OCI-LY1 (cell line): ENCODE data around the gene PIK3R5.

Source experiments
- H2AFZ ChIP-seq: fragments of 200-600 bp; sonication (generic), shearing (Covaris generic); 2 replicates; pipeline ENCODE4 v1.6.0; 2014; ENCODE audit warnings: antibody characterized with exemption, mild to moderate bottlenecking, low read length
- H3F3A ChIP-seq: fragments of 200-600 bp; sonication (generic), shearing (Covaris generic); 2 replicates; pipeline ENCODE4 v1.6.0; 2014; ENCODE audit warnings: mild to moderate bottlenecking, antibody characterized with exemption, low read length, moderate library complexity; ENCODE audit not compliant: insufficient read depth
- H3K27ac ChIP-seq: fragments of 200-600 bp; sonication (generic); 2 replicates; pipeline ENCODE4 v1.5.1; 2014; ENCODE audit warnings: low read length, mixed run types, mild to moderate bottlenecking, low read depth; ENCODE audit not compliant: poor library complexity, severe bottlenecking
- H3K27me3 ChIP-seq: fragments of 200-600 bp; sonication (generic); 2 replicates; pipeline ENCODE4 v1.6.0; 2014; ENCODE audit warnings: antibody characterized with exemption, mild to moderate bottlenecking, low read length, moderate library complexity; ENCODE audit not compliant: insufficient read depth
- H3K36me3 ChIP-seq: fragments of 200-600 bp; sonication (generic); 2 replicates; pipeline ENCODE4 v1.6.1; 2014; ENCODE audit warnings: mild to moderate bottlenecking, antibody characterized with exemption, low read length, moderate library complexity, mixed read lengths; ENCODE audit not compliant: insufficient read depth
- H3K4me1 ChIP-seq: fragments of 200-600 bp; sonication (generic); 2 replicates; pipeline ENCODE4 v1.5.1; 2014; ENCODE audit warnings: mild to moderate bottlenecking, low read length, moderate library complexity; ENCODE audit not compliant: insufficient read depth, severe bottlenecking
- H3K4me2 ChIP-seq: fragments of 200-600 bp; sonication (generic), shearing (Covaris generic); 2 replicates; pipeline ENCODE4 v1.6.1; 2014; ENCODE audit warnings: low read length
- H3K4me3 ChIP-seq: fragments of 200-600 bp; sonication (generic); 2 replicates; pipeline ENCODE4 v1.5.1; 2014; ENCODE audit warnings: low read length, low read depth, mild to moderate bottlenecking, mixed read lengths; ENCODE audit not compliant: poor library complexity, severe bottlenecking
- H3K79me2 ChIP-seq: fragments of 200-600 bp; shearing (Covaris generic); 2 replicates; pipeline ENCODE4 v1.6.1; 2016; ENCODE audit warnings: mixed run types, low read length, mixed read lengths; ENCODE audit not compliant: insufficient read depth
- H3K9ac ChIP-seq: fragments of 200-600 bp; sonication (generic), shearing (Covaris generic); 2 replicates; pipeline ENCODE4 v1.6.1; 2014; ENCODE audit warnings: mild to moderate bottlenecking, low read length, mixed read lengths
- H3K9me2 ChIP-seq: fragments of 200-600 bp; sonication (generic), shearing (Covaris generic); 2 replicates; pipeline ENCODE4 v1.6.1; 2014; ENCODE audit warnings: low read depth, mild to moderate bottlenecking, low read length, mixed read lengths
- H3K9me3 ChIP-seq: fragments of 200-600 bp; shearing (Covaris generic); 2 replicates; pipeline ENCODE4 v1.6.1; 2014; ENCODE audit warnings: low read length, mixed read lengths
- H4K20me1 ChIP-seq: fragments of 200-600 bp; sonication (generic), shearing (Covaris generic); 2 replicates; pipeline ENCODE4 v1.6.0; 2016; ENCODE audit warnings: mild to moderate bottlenecking, low read length; ENCODE audit not compliant: insufficient read depth
- EZH2 ChIP-seq: fragments of 200-600 bp; sonication (generic), shearing (Covaris generic); IDR thresholded peaks from 2 replicates; pipeline ENCODE4 v1.8.0; 2017; ENCODE audit warnings: borderline replicate concordance, mixed run types, mild to moderate bottlenecking, antibody characterized with exemption, low read length, moderate library complexity, mixed read lengths
- TF ChIP-seq, protein P1 (sequence below): fragments of 200-600 bp; sonication (generic), shearing (Covaris generic); IDR thresholded peaks from 2 replicates; pipeline ENCODE4 v1.5.1; 2017; ENCODE audit warnings: mild to moderate bottlenecking, antibody characterized with exemption, low read length, moderate library complexity, mixed read lengths

PIK3R5 gene

DNA sequence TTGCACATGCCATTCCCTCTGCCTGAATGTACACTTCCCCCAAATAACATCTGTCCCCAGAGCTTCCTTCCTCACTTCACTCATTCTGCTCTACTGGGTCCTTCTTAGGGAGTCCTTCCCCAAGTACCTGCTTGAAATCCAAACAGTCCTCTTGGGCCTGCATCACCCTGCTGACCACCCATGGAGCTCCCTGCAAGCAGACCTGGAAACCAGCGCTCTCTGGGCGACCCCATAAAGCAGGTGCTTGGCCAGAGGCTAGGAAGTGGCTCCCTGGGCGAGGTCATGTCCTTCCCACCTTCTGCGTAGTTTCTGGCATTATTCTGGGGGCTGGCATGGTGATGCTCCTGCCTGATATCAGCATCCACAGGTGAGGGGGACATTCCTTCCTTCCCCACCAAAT, 43.6 kb upstream of the PIK3R5 start:
- no peaks in the 10 kb centered on the region for H3K27me3 ChIP-seq

DNA sequence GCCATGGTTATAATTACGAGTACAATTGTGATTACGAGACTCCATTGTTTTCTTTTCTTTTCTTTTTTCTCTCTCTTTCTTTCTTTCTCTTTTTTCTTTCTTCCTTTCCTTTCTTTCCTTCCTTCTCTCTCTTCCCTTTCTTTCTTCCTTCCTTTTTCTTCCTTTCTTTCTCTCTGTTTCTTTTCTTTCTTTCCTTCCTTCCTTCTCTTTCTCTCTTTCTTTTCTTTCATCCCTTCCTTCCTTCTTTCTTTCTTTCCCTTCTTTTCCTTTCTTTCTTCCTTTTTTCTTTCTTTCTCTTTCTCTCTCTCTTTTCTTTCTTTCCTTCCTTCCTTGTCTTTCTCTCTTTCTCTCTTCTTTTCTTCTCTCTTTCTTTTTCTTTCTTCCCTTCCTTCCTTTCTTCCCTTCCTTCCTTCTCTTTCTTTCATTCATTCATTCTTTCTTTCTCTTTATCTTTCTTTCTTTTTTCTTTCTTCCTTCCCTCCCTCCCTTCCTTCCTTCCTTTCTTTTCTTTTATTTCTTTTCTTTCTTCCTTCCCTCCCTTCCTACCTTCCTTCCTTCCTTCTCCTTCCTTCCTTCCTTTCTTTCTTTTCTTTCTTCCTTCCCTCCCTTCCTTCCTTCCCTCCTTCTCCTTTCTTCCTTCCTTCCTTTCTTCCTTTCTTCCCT, 41.7 kb upstream of the PIK3R5 start:
- H3K79me2 ChIP-seq: no peaks in the 10 kb centered on the region
- no peaks in the 10 kb centered on the region for H3K9me3 ChIP-seq
- H3K9me2 ChIP-seq: no peaks in the 10 kb centered on the region
- H3K36me3 ChIP-seq: no peaks in the 10 kb centered on the region
- no peak overlapping the region for H3K9ac ChIP-seq
- H2AFZ ChIP-seq: no peak overlapping the region
- H3K4me1 ChIP-seq: no peaks in the 10 kb centered on the region
- no peaks in the 10 kb centered on the region for H3K27me3 ChIP-seq
- H3K4me2 ChIP-seq: no peak overlapping the region
- H4K20me1 ChIP-seq: no peaks in the 10 kb centered on the region
- H3K27ac ChIP-seq: no peak overlapping the region
- no peak for TF ChIP-seq EZH2
- TF ChIP-seq, protein P1, sequence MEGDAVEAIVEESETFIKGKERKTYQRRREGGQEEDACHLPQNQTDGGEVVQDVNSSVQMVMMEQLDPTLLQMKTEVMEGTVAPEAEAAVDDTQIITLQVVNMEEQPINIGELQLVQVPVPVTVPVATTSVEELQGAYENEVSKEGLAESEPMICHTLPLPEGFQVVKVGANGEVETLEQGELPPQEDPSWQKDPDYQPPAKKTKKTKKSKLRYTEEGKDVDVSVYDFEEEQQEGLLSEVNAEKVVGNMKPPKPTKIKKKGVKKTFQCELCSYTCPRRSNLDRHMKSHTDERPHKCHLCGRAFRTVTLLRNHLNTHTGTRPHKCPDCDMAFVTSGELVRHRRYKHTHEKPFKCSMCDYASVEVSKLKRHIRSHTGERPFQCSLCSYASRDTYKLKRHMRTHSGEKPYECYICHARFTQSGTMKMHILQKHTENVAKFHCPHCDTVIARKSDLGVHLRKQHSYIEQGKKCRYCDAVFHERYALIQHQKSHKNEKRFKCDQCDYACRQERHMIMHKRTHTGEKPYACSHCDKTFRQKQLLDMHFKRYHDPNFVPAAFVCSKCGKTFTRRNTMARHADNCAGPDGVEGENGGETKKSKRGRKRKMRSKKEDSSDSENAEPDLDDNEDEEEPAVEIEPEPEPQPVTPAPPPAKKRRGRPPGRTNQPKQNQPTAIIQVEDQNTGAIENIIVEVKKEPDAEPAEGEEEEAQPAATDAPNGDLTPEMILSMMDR: no peak
- no peak overlapping the region for H3K4me3 ChIP-seq
- no peaks in the 10 kb centered on the region for H3F3A ChIP-seq

More for the DNA sequence above, 43.6 kb upstream of the PIK3R5 start:
- Histone ChIP-seq H3K9me2 (no peaks in the 10 kb centered on the region), H3K4me1 (no peaks in the 10 kb centered on the region), H3K4me3 (no peak overlapping the region), H4K20me1 (no peaks in the 10 kb centered on the region), H2AFZ (no peak overlapping the region), H3K9me3 (no peaks in the 10 kb centered on the region), H3K27ac (no peak overlapping the region), H3K9ac (no peak overlapping the region), H3K4me2 (no peak overlapping the region), H3K36me3 (no peaks in the 10 kb centered on the region), H3F3A (no peaks in the 10 kb centered on the region), H3K79me2 (no peaks in the 10 kb centered on the region)
- TF ChIP-seq, protein P1: no peak
- no peak for TF ChIP-seq EZH2

DNA sequence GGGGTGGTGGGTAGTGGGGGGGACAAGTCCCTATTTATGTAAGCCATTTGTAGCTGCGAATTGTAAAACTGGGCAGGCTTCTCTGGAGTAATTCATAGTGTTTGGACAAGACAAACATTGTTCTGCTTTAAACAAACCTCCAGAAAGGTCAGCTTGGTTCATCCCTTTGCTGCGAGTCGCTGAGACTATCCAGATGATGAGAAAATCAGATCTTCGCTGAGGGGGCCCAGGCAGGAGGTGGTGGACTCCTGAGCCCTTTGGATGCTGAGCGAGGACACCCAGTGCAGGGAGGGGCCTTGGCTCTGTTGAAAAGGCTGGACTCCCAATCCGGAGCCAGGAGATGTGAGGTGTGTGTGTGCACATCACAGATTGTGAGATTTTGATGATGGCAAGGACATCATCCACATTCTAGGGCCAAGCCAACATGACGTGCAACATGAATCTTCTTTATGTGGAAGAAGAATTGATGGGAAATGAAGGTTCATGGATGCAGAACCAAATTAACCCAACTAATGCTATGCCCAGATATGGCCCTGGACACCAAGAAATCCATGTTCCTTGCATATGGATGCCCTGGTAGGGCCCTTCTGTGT, 40.8 kb upstream of the PIK3R5 start:
- Histone ChIP-seq H4K20me1 (no peaks in the 10 kb centered on the region), H3K9ac (no peak overlapping the region), H2AFZ (no peak overlapping the region), H3F3A (no peaks in the 10 kb centered on the region), H3K27me3 (no peaks in the 10 kb centered on the region), H3K9me2 (no peaks in the 10 kb centered on the region), H3K36me3 (no peaks in the 10 kb centered on the region), H3K4me3 (no peak overlapping the region), H3K9me3 (no peaks in the 10 kb centered on the region), H3K79me2 (no peaks in the 10 kb centered on the region), H3K4me1 (no peaks in the 10 kb centered on the region), H3K4me2 (no peak overlapping the region), H3K27ac (no peak overlapping the region)
- no peak for TF ChIP-seq EZH2

DNA sequence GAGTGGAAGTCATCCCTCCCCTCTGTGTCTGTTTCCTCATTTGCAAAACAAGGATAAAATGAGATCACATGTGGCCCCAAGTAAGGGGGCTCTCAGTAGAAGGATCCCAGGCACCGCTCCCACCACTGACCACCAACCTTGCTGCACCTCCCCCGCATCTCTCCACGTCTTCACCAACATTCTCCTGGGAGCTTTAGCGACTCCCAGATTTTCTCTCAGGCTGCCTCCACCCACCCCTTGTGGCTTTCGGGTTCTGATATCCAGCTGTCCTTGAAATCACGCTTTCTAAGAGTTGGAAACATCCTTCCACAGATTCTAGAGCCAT, 39.4 kb upstream of the PIK3R5 start:
- H3K4me1 ChIP-seq: no peaks in the 10 kb centered on the region
- H3K36me3 ChIP-seq: no peaks in the 10 kb centered on the region
- no peaks in the 10 kb centered on the region for H4K20me1 ChIP-seq
- H3K4me2 ChIP-seq: no peak overlapping the region
- H2AFZ ChIP-seq: no peak overlapping the region
- H3K27me3 ChIP-seq: no peaks in the 10 kb centered on the region
- no peaks in the 10 kb centered on the region for H3F3A ChIP-seq
- no peaks in the 10 kb centered on the region for H3K79me2 ChIP-seq
- H3K9ac ChIP-seq: no peak overlapping the region
- H3K9me3 ChIP-seq: no peaks in the 10 kb centered on the region
- TF ChIP-seq EZH2: no peak
- TF ChIP-seq, protein P1: no peak
- no peaks in the 10 kb centered on the region for H3K9me2 ChIP-seq
- H3K27ac ChIP-seq: no peak overlapping the region
- no peak overlapping the region for H3K4me3 ChIP-seq
